Measurements from ENCODE around the gene B4GALT6.

DNA sequence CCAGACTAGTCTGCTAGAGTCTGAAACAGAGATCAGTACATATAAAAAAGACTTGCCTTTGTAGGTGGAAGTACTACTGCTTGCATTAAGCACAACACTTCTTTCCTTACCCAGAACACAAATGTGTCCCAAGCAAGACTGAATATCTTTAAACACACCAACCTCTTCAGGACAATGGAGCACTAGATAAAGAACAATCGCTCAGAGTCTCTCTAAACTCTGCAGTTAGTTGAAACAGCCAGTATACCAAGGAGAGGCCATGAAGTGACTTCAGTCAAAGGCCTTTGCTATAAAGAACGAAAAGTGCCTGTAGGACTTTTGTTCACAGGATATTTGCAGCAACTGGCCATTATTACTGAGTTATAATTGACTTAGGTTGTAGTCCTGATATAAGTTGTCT is 9.9 kb upstream of the B4GALT6 start:
- TF ChIP-seq POLR2A (IDR thresholded peaks at IDR 0.05; ENCODE audit: low read depth, low read length) (no peak), POLR2AphosphoS5 (IDR thresholded peaks at IDR 0.05; ENCODE audit: low read depth, low read length) (no peak), TAF1 (IDR thresholded peaks at IDR 0.05; ENCODE audit: low read depth, low read length) (no peak)

Data from GM12891 (cell line).